Gastrocnemius medialis (tissue), 4 donors: ENCODE measurements around the gene TNNT1. TPM values are rescaled to one million over a fixed set of nuclear protein-coding genes. Genes with fewer than 3 reads are reported as not detected.

Experiments used
- ATAC-seq, 2 donors: fragments of 150-250 bp; one replicate each; pipeline ENCODE4 v1.9.1; 2016
- DNase-seq, 2 donors: peaks; one replicate each; pipeline ENCODE4 v3.0.0-alpha.2; 2019
- H3K27ac ChIP-seq, 4 donors: fragments of 200-600 bp; sonication (generic); 1 replicate in 1 of 4; 2 replicates in 3 of 4; pipeline ENCODE4 v1.5.1; 2016 to 2018; ENCODE audit warnings: mild to moderate bottlenecking in 2 of 4, moderate library complexity in 1 of 4
- H3K27me3 ChIP-seq, 3 donors: fragments of 200-600 bp; sonication (generic) in 2 of 3; 1 replicate in 1 of 3; 2 replicates in 2 of 3; pipeline versions ENCODE4 v1.5.1 to v1.6.0; 2016 to 2019; ENCODE audit warnings: mild to moderate bottlenecking in 1 of 3, moderate library complexity in 1 of 3
- H3K36me3 ChIP-seq, 2 donors: fragments of 200-600 bp; sonication (generic) in 1 of 2; one replicate each; pipeline ENCODE4 v1.5.1; 2017 to 2018
- H3K4me1 ChIP-seq, 2 donors: fragments of 200-600 bp; sonication (generic) in 1 of 2; one replicate each; pipeline ENCODE4 v1.5.1; 2016 to 2017; ENCODE audit warnings: mild to moderate bottlenecking in 2 of 2
- H3K4me3 ChIP-seq, 4 donors: fragments of 200-600 bp; sonication (generic) in 3 of 4; 1 replicate in 1 of 4; 2 replicates in 3 of 4; pipeline ENCODE4 v1.5.1; 2016 to 2019; ENCODE audit warnings: mild to moderate bottlenecking in 2 of 4
- H3K9me3 ChIP-seq, 3 donors: fragments of 200-600 bp; sonication (generic) in 2 of 3; 1 replicate in 1 of 3; 2 replicates in 2 of 3; pipeline ENCODE4 v1.5.1; 2016 to 2019
- POLR2A ChIP-seq, 2 donors: fragments of 450-650 bp; IDR thresholded peaks; one replicate each; pipeline ENCODE4 v1.6.1; 2017; ENCODE audit warnings: antibody characterized with exemption in 2 of 2, mild to moderate bottlenecking in 2 of 2, moderate library complexity in 2 of 2
- in situ Hi-C, 4 donors: fragments of 200-750 bp; cut with MboI; loops; one replicate each; pipeline versions ENCODE4 v1.15.0 to v1.8.0; 2017; ENCODE audit warnings: low sequenced_read_pairs in 4 of 4
- intact Hi-C: fragments of 100-400 bp; cut with DNase I; formaldehyde crosslinking; loops from one replicate; pipeline ENCODE4 v1.15.1; 2023; ENCODE audit warnings: low total_unique reads
- total RNA-seq, 4 donors: library from RNA; depleted of rRNA; stranded (reverse); fragments of >200 nt; gene quantifications; one replicate each; pipeline versions ENCODE4 v1.1.0 to v1.2.3, GENCODE V29; 2016
- TF ChIP-seq, protein P1 (sequence below), 5 experiments: fragments of 450-650 bp in 3 of 5; fragments of 200-600 bp in 2 of 5; sonication (generic) in 2 of 5; IDR thresholded peaks in 4 of 5; conservative IDR thresholded peaks in 1 of 5; 1 replicate in 4 of 5; 2 replicates in 1 of 5; pipeline ENCODE4 v1.5.1; 2016 to 2019; ENCODE audit warnings: antibody characterized with exemption in 5 of 5, mild to moderate bottlenecking in 3 of 5, moderate library complexity in 3 of 5

The TNNT1 gene
- total RNA-seq, 4 donors from 2014 or later: 2,342 to 9,166 (median 6,627) TPM

DNA sequence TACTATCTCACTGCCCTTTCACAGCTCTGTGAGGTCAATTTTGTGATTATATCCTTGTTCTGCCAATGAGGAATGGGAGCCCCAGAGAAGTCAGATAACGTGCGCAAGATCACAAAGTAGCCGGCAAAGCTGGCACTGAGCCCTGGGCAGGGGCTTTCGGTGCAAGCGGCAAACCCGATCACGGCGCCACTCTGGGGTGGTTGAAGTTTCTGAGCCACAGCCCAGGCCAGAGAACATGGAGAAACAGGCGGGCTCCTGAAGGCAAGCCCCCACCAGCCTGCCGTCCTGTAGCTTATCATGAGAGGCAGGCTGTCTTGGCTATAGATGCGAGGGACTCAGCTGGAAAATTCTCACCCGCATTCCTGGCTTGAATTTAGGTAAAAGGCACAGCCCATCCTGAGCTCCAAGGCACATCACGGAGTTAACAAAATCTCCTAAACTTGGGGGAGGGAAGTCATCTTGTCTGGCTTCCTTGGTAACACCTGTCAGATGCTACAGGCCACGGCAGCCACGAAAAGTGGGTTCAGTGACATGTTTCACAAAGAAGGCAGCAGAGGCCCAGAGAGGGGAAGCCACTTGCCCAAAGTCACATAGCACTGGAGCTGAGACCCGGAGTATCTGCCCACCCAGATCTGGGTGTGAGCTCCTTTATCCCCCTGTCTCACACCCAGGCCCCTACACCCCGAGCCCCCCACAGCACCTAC, 12.5 kb downstream of the TNNT1 start:
- ATAC-seq (no peak), DNase-seq (no peak)
- H3K4me1 ChIP-seq: peaks cover 2 to 17% of the 10 kb centered on the region in 2 donors
- in situ Hi-C loops: loop anchor here in 2 of 4 donors (25.0 kb wide), 2 partner anchors 276 to 501 kb away; partner anchors contain the start of genes CCDC106 (in 1 of the 2), UBE2S (in 1 of the 2), ZNF580 (in 1 of the 2) and ZNF581 (in 1 of the 2)
- peak overlapping the region in 2 of 4 donors; percentile 17 to 66 for H3K27ac ChIP-seq
- H3K27me3 ChIP-seq: peaks cover 0 to 1% (median 0%) of the 10 kb centered on the region in 3 donors
- intact Hi-C loops: no loop called here
- no peaks in the 10 kb centered on the region for H3K9me3 ChIP-seq
- TF ChIP-seq, protein P1, sequence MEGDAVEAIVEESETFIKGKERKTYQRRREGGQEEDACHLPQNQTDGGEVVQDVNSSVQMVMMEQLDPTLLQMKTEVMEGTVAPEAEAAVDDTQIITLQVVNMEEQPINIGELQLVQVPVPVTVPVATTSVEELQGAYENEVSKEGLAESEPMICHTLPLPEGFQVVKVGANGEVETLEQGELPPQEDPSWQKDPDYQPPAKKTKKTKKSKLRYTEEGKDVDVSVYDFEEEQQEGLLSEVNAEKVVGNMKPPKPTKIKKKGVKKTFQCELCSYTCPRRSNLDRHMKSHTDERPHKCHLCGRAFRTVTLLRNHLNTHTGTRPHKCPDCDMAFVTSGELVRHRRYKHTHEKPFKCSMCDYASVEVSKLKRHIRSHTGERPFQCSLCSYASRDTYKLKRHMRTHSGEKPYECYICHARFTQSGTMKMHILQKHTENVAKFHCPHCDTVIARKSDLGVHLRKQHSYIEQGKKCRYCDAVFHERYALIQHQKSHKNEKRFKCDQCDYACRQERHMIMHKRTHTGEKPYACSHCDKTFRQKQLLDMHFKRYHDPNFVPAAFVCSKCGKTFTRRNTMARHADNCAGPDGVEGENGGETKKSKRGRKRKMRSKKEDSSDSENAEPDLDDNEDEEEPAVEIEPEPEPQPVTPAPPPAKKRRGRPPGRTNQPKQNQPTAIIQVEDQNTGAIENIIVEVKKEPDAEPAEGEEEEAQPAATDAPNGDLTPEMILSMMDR (IDR thresholded peaks at IDR 0.05 in 4 of 5, conservative IDR thresholded peaks at IDR 0.05 in 1 of 5): no peak
- TF ChIP-seq POLR2A (IDR thresholded peaks at IDR 0.05): no peak
- no peaks in the 10 kb centered on the region for H3K36me3 ChIP-seq
- H3K4me3 ChIP-seq: no peak overlapping the region

DNA sequence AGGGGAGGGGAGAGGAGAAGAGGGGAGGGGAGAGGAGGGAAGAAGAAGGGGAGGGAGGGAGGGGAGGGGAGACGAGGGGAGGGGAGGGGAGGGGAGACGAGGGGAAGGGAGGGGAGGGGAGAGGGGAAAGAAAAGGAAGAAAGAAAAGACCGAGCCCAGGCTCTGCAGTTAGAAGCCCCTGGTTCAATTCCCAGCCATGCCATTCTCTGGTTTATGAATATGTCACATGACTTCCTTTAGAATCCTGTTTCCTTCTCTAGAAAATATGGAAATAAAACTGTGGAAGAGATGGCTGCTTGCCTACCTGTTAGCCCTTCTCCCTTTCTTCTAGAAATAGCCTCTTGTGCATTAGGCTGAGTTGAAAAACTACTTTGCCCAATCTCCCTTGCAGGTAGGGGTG, 14.3 kb downstream of the TNNT1 start:
- H3K4me3 ChIP-seq: no peak overlapping the region
- H3K9me3 ChIP-seq: no peaks in the 10 kb centered on the region
- H3K27ac ChIP-seq: peak overlapping the region in 3 of 4 donors; percentile 37 to 66 (median 41)
- DNase-seq (no peak), ATAC-seq (no peak)
- TF ChIP-seq POLR2A (IDR thresholded peaks at IDR 0.05): no peak
- TF ChIP-seq, protein P1 (IDR thresholded peaks at IDR 0.05 in 4 of 5, conservative IDR thresholded peaks at IDR 0.05 in 1 of 5): no peak
- intact Hi-C loops (no loop called here), in situ Hi-C loops (loop anchor here in 2 of 4 donors (25.0 kb wide), 2 partner anchors 278 to 503 kb away; partner anchors contain the start of genes CCDC106 (in 1 of the 2), UBE2S (in 1 of the 2), ZNF580 (in 1 of the 2) and ZNF581 (in 1 of the 2))
- peaks cover 0 to 10% of the 10 kb centered on the region in 2 donors for H3K4me1 ChIP-seq
- no peaks in the 10 kb centered on the region for H3K36me3 ChIP-seq
- H3K27me3 ChIP-seq: no peaks in the 10 kb centered on the region

DNA sequence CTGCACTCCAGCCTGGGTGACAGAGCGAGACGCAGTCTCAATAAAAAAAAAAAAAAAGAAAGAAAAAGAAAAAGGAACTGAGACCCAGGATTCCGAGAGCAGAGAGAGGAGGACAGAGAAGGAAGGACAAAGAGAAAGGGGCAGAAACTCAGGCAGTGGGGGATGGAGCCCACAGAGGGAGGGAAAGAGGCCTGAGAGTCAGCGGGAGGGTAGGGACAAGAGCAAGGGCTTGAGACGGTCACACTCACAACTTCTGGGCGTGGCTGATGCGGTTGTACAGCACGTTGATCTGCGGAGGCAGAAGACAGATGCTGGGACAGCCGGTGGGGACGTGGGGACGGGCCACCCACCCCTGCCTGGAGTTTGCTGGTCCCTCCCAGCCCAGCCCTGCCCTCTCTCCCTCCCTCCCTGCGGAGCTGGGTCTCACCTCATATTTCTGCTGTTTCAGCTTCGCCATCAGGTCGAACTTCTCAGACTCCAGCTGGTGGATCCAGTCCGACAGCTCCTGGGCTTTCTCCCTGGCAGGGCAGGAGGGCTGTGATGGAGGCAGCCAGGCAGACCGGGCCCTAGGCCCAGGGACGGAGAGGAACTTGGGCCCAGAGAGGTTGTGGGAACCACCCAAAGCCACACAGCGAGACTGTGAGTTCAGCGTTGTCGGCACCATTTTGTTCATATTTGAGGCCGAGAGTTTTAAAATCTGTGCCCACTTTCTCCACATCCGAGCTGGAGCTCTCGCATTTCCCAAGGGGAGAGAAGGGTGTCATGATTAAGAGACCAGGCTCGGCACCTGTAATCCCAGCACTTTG, 15.2 kb downstream of the TNNT1 start:
- DNase-seq: no peak
- peaks cover 0 to 5% of the 10 kb centered on the region in 2 donors for H3K4me1 ChIP-seq
- no peaks in the 10 kb centered on the region for H3K9me3 ChIP-seq
- intact Hi-C loops: no loop called here
- no peak overlapping the region for H3K4me3 ChIP-seq
- H3K27ac ChIP-seq: peak overlapping the region in 2 of 4 donors; percentile 38 to 54
- in situ Hi-C loops: loop anchor here in 2 of 4 donors (25.0 kb wide), 2 partner anchors 278 to 503 kb away; partner anchors contain the start of genes CCDC106 (in 1 of the 2), UBE2S (in 1 of the 2), ZNF580 (in 1 of the 2) and ZNF581 (in 1 of the 2)
- H3K27me3 ChIP-seq: no peaks in the 10 kb centered on the region
- TF ChIP-seq, protein P1 (IDR thresholded peaks at IDR 0.05 in 4 of 5, conservative IDR thresholded peaks at IDR 0.05 in 1 of 5): no peak
- no peak for TF ChIP-seq POLR2A (IDR thresholded peaks at IDR 0.05)
- H3K36me3 ChIP-seq: no peaks in the 10 kb centered on the region
- ATAC-seq: no peak

DNA sequence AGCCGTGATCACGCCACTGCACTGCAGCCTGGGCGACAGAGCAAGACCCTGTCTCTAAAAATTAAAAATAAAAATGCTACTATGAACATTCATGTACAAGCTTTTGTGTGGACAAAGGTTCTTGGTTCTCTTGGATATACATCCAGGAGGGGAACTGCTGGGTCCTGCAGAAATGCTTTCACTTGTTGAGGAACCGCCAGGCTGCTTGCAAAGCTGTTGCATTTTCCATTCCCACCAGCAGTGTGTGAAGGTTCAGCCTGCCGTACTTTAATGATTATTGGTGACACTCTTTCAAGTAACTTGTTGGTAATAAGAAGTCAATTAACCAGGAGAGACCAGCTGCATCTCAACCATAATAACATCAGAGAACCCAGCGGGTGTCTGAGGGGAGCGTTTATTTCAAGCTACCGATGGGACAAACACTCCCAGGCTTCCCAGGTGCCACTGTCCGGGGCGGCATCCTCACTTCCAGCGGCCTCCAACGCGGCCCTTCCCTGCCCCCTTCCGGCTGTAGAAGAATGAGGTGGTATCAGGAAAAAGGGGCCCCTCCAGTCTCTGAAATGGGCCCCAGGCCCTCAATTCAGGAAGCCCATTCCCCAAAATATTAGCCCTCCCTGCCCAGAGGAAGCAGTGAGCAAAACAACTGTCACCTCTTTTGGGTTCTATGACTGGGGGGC, 16.4 kb downstream of the TNNT1 start:
- intact Hi-C loops (no loop called here), in situ Hi-C loops (loop anchor here in 2 of 4 donors (25.0 kb wide), 2 partner anchors 280 to 505 kb away; partner anchors contain the start of genes CCDC106 (in 1 of the 2), UBE2S (in 1 of the 2), ZNF580 (in 1 of the 2) and ZNF581 (in 1 of the 2))
- TF ChIP-seq, protein P1 (IDR thresholded peaks at IDR 0.05 in 4 of 5, conservative IDR thresholded peaks at IDR 0.05 in 1 of 5): no peak
- no peak for TF ChIP-seq POLR2A (IDR thresholded peaks at IDR 0.05)
- no peak for DNase-seq
- H3K4me3 ChIP-seq: no peak overlapping the region
- H3K9me3 ChIP-seq: no peaks in the 10 kb centered on the region
- H3K36me3 ChIP-seq: no peaks in the 10 kb centered on the region
- no peak overlapping the region for H3K27ac ChIP-seq
- no peaks in the 10 kb centered on the region for H3K27me3 ChIP-seq
- H3K4me1 ChIP-seq: no peaks in the 10 kb centered on the region
- no peak for ATAC-seq
